GM23248 (cell line): Measurements from ENCODE around the gene MNX1.

Experiments
- EZH2 ChIP-seq: fragments of 200-600 bp; sonication (generic); IDR thresholded peaks from 2 replicates; pipeline ENCODE4 v1.6.1; 2018; ENCODE audit warnings: antibody characterized with exemption, mild to moderate bottlenecking; ENCODE audit not compliant: insufficient read depth, poor library complexity, severe bottlenecking
- EZH2phosphoT487 ChIP-seq: fragments of 200-600 bp; sonication (generic); IDR thresholded peaks from 2 replicates; pipeline ENCODE4 v1.6.1; 2018; ENCODE audit warnings: antibody characterized with exemption, moderate library complexity, mild to moderate bottlenecking, low read depth; ENCODE audit not compliant: insufficient read depth

DNA sequence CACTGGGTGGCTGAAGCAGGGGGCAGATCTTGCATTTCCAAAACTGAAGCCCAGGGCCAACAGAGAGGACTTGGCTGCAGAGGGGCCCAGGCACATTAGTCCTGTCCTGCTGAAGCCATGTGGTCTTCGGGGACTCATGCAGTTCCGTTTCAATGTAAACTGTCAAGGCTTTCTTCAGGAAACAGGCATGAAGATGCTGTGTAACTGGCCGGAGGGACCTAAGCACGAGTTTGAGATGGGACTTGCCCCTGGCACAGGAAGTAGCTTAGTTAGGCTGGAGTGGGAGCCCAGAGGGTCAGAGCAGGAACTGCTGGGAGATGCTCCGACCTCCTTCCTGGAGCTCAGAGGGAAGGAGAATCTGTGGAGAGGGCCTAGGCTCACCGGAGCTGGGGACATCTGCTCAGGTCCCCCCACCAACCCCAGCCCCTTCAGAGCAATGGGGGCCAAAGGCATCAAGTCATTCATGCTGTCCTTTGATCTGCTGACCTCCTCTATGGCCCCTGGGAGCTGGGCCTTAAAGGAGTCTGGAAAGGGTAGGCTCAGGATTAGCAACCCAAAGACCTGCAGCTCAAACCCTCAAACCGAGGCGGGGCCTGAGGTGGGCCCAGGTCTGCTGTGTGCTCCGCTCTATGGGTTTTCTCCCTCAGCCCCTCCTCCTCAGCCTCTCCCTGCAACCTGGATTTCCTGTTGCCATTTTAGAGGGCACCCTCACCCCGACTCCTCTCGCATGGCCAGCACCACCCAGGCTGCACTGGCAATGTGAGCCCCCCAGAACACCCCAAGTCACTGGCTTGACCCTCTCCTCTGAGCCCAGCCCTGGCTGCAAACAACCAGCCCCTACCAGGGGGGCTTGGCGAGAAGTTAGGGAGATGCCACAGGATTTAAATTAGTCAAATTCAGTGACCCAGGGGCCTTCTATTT, 4.4 kb upstream of the MNX1 start:
- TF ChIP-seq EZH2, result no peak
- no peak for TF ChIP-seq EZH2phosphoT487
